Spinal cord (tissue), 10 donors: Measurements from ENCODE around the gene SFXN4. TPM values are rescaled to one million over a fixed set of nuclear protein-coding genes. Genes with fewer than 3 reads are reported as not detected.
"Not testable (repeated sequence)": the region's sequence is repeated elsewhere in the genome, so short reads cannot be mapped to it uniquely, and the experiment has no call there.

Experiments
- DNase-seq, 6 donors: peaks; one replicate each; pipeline versions ENCODE4 v3.0.0 to v3.0.0-alpha.2; 2013 to 2015; ENCODE audit warnings: low spot score in 6 of 6, low read depth in 4 of 6
- H3K27ac ChIP-seq: one replicate; pipeline ENCODE4 v1.5.1; 2013; ENCODE audit warnings: low read depth, low read length, control low read depth
- H3K27me3 ChIP-seq: one replicate; pipeline ENCODE4 v1.6.1; 2013; ENCODE audit warnings: low read length; ENCODE audit not compliant: control insufficient read depth, insufficient read depth
- H3K36me3 ChIP-seq: one replicate; pipeline ENCODE4 v1.6.1; 2013; ENCODE audit warnings: low read length; ENCODE audit not compliant: control insufficient read depth, insufficient read depth
- H3K4me1 ChIP-seq: one replicate; pipeline ENCODE4 v1.6.1; 2013; ENCODE audit warnings: low read length; ENCODE audit not compliant: control insufficient read depth, insufficient read depth
- H3K4me3 ChIP-seq: one replicate; pipeline ENCODE4 v1.5.1; 2013; ENCODE audit warnings: low read depth, low read length, control low read depth
- H3K9me3 ChIP-seq: one replicate; pipeline ENCODE4 v1.6.1; 2013; ENCODE audit warnings: low read length; ENCODE audit not compliant: control insufficient read depth, insufficient read depth
- WGBS: methylation state at CpG from one replicate; pipeline ENCODE4 v1.1.5; 2013; ENCODE audit warnings: missing lambda C conversion rate; ENCODE audit not compliant: insufficient coverage; 5-methylcytosine and 5-hydroxymethylcytosine counted together
- polyA plus RNA-seq, 2 donors: library from polyadenylated mRNA; unstranded; fragments of 120-200 nt; gene quantifications; one replicate each; pipeline ENCODE4 v1.2.1, GENCODE V29; 2013; ENCODE audit not compliant: insufficient read length in 2 of 2
- total RNA-seq, 2 donors: library from RNA; depleted of rRNA in 1 of 2; stranded (reverse); fragments of 120-200 nt in 1 of 2; fragments of >200 nt in 1 of 2; gene quantifications; one replicate each; pipeline versions ENCODE4 v1.2.3 to v1.2.4, GENCODE V29; 2013 to 2014
- donor health status: healthy.

The SFXN4 gene
- total and polyA plus RNA-seq, 4 donors, result 17.5 to 36.5 (median 25.4) TPM

DNA sequence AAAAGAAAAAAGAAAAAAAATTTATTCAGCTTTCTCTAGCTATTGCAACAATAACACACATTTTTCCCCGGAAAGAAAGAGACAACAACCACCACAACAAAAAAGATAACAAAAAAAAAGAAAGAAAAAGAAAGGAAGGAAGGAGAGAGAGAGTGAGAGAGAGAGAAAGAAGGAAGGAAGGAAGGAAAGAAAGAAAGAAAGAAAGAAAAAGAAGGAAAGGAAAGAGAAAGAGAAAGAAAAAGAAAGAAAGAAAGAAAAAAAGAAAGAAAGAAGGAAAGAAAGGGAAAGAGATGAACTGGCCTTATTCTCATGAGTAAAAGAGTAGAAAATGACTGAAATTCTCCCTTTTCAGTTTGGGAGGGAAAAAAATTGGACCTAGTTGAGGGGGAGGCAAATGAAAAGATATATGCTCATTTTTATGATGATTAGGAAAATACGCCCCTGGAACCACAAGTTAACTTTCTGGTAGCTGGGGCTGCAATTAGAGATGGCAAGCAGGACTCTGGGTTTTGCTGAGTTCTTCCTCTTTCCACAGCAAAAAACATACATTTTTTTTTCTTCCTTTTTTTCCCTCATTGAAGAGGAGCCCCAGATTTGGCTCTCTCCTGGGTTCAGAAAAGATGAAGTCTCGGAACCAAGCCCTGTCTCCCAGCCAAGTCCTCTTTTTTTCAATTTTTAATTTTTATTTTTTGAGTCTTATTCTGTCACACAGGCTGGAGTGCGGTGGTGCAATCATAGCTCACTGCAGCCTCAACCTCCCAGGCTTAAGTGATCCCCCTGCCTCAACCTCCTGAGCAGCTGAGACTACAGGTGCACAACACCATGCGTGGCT lies 25.7 kb upstream of the SFXN4 start:
- H3K9me3 ChIP-seq, result no peaks in the 10 kb centered on the region
- H3K36me3 ChIP-seq, result no peaks in the 10 kb centered on the region
- no peak overlapping the region for H3K4me3 ChIP-seq
- no peak for DNase-seq
- H3K27ac ChIP-seq, result no peak overlapping the region
- H3K27me3 ChIP-seq, result no peaks in the 10 kb centered on the region
- 25% methylated on average over 2 of the region's 5 CpGs for WGBS
- no peaks in the 10 kb centered on the region for H3K4me1 ChIP-seq

DNA sequence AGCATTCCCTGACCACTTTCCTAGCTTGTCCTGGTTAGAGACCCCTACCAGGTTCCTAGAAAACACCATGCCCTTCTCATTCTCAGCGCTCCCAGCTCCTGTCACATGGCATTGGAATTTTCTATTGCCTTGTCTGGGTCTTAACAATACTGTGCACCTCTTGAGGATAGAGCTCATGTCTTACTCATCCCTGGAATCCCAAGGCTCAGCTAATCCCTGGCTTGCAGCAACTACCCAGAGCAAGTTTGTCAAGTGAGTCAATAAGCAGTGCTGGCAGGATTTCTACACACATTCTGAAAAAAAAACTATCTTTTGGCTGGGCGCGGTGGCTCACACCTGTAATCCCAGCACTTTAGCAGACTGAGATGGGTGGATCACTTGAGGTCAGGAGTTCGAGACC lies 24.8 kb upstream of the SFXN4 start:
- H3K4me1 ChIP-seq, result no peaks in the 10 kb centered on the region
- H3K27me3 ChIP-seq, result no peaks in the 10 kb centered on the region
- H3K4me3 ChIP-seq, result no peak overlapping the region
- no peak overlapping the region for H3K27ac ChIP-seq
- no peaks in the 10 kb centered on the region for H3K36me3 ChIP-seq
- H3K9me3 ChIP-seq, result no peaks in the 10 kb centered on the region
- no peak for DNase-seq
- WGBS, result 95% methylated on average over 4 of the region's 4 CpGs

DNA sequence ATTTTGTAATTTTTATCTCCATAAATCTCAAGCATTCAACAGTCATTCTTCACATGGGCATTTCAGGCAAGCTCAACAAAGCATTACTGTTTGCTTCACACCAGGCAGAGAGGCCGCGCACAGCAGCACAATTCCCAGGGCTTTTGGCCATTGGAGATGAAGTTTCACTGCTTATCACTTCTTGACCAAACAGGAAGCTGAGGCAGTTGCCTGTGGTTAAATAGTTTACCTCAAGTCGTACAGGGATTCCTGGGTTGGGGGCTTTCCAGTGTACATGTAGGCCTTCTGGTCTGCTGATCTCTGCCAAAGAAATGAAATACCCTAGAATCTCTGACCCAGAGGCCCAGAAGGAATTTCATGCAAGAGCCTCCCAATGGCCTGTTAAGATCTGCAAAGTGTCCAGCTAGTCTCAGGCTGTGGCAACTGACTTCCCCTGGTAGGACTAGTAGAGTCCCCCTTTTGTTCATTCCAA lies 24.3 kb upstream of the SFXN4 start:
- no peaks in the 10 kb centered on the region for H3K4me1 ChIP-seq
- no peaks in the 10 kb centered on the region for H3K9me3 ChIP-seq
- H3K36me3 ChIP-seq, result no peaks in the 10 kb centered on the region
- DNase-seq, result no peak
- no peak overlapping the region for H3K4me3 ChIP-seq
- H3K27ac ChIP-seq, result peak overlapping the region; percentile 43
- WGBS, result 43% methylated on average over 3 of the region's 3 CpGs
- no peaks in the 10 kb centered on the region for H3K27me3 ChIP-seq

DNA sequence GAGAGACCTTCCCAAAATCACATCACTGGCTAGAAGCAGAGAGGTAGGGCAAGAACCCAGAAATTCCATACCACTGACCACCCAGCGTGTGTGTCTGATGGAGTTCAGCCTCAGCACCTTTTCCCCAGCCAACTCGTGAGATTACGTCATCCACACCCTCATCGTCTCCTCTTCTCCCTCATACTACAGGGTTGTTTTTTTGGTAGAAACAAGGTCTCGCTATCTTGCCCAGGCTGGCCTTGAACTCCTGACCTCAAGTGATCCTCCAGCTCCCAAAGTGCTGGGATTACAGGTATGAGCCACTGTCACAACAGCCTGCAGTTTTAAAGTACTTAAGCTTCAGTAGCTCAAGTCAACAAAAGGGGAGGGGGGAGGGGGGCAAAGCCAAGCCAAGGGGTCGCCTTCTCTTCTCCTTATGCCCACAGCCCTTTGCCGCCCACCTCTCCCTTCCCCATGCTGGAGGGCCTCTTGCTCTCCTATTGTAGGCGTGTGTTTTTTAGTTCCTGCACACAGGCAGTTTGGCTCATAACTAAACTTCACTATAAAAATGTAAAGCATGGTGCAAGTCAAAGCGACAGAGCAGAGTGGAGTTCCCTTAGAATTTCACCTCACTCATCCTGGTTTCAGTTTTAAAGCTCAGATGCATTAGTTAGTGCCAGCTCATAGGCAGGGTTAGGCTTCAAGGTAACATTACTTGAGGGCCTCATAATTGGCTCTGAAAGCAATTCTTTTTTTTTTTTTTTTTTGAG lies 18.3 kb upstream of the SFXN4 start:
- Histone ChIP-seq H3K27ac (no peak overlapping the region), H3K9me3 (no peaks in the 10 kb centered on the region), H3K4me1 (peaks cover 7% of the 10 kb centered on the region), H3K36me3 (no peaks in the 10 kb centered on the region), H3K27me3 (no peaks in the 10 kb centered on the region), H3K4me3 (no peak overlapping the region)
- 83% methylated on average over 1 of the region's 9 CpGs for WGBS
- no peak for DNase-seq

DNA sequence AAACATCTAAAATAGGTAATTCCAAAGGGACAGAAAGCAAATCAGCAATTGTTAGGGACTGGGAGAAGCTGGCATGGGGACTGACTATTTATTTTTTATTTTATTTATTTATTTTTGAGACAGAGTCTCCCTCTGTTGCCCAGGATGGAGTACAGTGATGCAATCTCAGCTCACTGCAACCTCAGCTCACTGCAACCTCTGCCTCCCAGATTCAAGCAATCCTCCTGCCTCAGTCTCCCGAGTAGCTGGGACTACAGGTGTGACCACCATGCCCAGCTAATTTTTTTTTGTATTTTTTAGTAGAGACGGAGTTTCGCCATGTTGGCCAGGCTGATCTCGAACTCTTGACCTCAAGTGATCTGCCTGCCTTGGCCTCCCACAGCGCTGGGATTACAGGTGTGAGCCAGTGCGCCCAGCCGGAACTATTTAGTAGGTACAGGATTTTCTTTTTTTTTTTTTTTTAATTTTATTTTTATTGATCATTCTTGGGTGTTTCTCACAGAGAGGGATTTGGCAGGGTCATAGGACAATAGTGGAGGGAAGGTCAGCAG lies 15.4 kb upstream of the SFXN4 start:
- not testable (repeated sequence) for DNase-seq, H3K27me3 ChIP-seq, H3K27ac ChIP-seq, H3K4me3 ChIP-seq, H3K9me3 ChIP-seq, H3K36me3 ChIP-seq
- peaks cover 17% of the 10 kb centered on the region for H3K4me1 ChIP-seq
- whole genome bisulfite sequencing, result 93% methylated on average over 2 of the region's 7 CpGs

DNA sequence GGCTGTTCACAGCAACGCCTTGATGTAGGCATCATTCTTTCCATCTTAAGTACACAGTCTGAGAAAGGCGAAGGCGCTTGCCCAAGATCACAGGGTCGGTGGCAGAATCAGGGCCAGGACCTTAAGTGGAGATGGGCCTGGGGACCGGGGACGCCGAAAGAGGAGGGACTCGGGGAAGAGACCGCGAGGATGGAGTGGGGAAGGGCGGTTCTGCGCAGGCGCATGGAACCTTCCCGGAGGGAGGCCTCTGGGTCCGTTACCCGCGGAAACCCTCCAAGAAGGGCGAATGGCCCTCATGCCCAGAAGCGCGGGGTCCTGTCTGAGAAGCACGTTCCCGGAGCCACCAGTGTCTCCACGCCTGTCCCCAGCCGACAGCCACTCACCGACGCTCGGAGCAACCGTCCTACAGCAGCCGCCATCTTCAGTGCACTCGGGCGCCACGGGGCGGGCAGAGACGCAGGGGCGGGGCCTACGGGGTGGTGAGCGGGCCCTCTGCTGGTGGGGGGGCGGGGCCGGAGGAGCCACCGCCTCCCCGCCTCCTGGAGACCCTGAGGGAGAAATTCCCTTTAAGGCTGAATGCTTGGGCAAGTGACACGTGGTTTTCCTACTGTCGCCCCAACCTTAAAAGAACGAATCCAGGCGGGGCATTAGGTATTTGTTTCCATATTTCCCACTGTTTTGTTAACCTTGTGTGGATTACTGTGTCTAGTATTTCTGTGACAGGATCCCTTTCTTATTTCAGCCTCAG lies 13.0 kb upstream of the SFXN4 start, which contains the start of gene PRDX3:
TSS of gene PRDX3 (minus strand) at position 441 of the 748 bp plus-strand sequence. CDS start at position 419, 22 bp downstream.
- Histone ChIP-seq H3K27me3 (no peaks in the 10 kb centered on the region), H3K36me3 (peaks cover 16% of the 10 kb centered on the region), H3K9me3 (no peaks in the 10 kb centered on the region), H3K4me1 (peaks cover 21% of the 10 kb centered on the region), H3K27ac (peak within 1 kb of the TSS; percentile 99), H3K4me3 (peak within 1 kb of the TSS; percentile 96)
- under 1% methylated on average over 36 of the region's 45 CpGs for WGBS
- peak; percentile 84 to 98 (median 92) for DNase-seq

DNA sequence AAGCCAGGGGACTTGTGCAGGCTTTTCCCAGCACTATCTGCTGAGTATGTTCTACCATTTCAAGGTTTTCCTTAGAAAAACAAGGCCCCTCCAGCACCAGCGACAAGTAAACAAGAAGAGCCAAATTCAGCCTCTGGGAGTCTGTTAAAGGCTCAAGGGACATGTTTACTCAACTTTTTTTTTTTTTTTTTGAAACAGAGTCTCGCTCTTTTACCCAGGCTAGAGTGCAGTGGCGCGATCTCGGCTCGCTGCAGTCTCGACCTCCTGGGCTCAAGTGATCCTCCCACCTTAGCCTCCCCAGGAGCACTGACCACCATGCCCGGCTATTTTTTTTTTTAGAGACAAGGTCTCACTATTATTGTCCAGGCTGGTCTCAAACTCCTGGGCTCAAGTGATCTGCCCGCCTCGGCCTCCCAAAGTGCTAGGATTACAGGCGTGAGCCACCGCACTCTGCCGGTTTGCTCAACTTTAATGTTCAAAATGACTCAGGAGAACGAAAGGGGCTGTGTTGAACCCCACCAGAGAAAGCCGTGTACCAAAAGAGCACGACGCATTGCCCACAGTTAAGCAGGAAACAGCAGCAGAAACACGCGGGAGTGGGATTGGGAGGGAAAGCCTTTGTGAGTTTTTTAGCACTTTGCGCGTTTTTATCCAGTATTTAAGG lies 12.3 kb upstream of the SFXN4 start:
- 20% methylated on average over 19 of the region's 21 CpGs for WGBS
- Histone ChIP-seq H3K4me3 (peak overlapping the region; percentile 96), H3K36me3 (peaks cover 22% of the 10 kb centered on the region), H3K27me3 (no peaks in the 10 kb centered on the region), H3K9me3 (no peaks in the 10 kb centered on the region), H3K4me1 (peaks cover 21% of the 10 kb centered on the region), H3K27ac (peak overlapping the region; percentile 99)
- no peak for DNase-seq

DNA sequence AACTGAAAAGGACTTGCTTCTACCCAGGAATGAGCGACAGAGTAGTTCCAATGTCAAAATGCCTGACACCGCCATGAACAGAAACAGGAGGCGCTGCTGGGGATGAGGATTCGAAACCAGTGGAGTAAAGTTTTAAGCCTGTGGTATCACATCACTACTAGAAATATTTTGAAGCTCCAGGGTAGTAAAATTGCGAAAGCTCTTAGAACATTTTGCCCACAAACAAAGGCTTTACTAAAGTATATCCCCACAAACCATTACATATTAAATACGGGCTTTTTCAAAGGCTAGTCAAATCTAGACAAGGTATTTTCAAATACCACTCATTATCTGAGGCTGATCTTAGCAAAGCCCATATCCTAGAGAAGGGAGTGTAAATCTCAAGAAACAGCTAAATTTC lies 10.7 kb upstream of the SFXN4 start:
- no peaks in the 10 kb centered on the region for H3K27me3 ChIP-seq
- no peaks in the 10 kb centered on the region for H3K9me3 ChIP-seq
- no peak overlapping the region for H3K4me3 ChIP-seq
- H3K4me1 ChIP-seq, result peaks cover 21% of the 10 kb centered on the region
- H3K36me3 ChIP-seq, result peaks cover 31% of the 10 kb centered on the region
- WGBS, result no CpG with 5 or more reads among the region's 6 CpGs
- DNase-seq, result no peak
- no peak overlapping the region for H3K27ac ChIP-seq

DNA sequence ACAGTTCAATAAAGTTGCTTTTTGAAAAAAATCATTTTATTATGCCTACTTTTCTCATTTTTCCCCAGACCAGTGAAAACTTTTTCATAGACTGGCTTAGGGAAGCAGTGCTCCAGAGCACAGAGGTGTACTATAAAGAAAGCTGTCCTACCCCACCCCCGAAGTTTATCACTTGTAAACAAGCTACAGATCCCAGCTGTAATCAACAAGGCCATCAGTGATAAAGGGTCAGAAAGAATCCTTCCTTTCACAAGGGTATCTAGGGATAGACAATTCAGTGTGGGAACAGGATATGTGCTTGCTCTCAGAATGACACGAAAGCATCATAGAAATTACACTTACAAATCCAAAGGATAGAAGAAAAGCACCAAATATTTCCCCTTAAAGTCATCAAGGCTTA lies 8.6 kb upstream of the SFXN4 start:
- H3K4me3 ChIP-seq, result no peak overlapping the region
- no peaks in the 10 kb centered on the region for H3K27me3 ChIP-seq
- WGBS, result 40% methylated on average over 1 of the region's 2 CpGs
- H3K36me3 ChIP-seq, result peaks cover 48% of the 10 kb centered on the region
- no peak for DNase-seq
- no peaks in the 10 kb centered on the region for H3K9me3 ChIP-seq
- no peak overlapping the region for H3K27ac ChIP-seq
- H3K4me1 ChIP-seq, result peaks cover 15% of the 10 kb centered on the region
